Lower leg skin (tissue), 3 donors: ENCODE measurements around the gene GAST.

ENCODE experiments used
- CTCF ChIP-seq, 3 donors: fragments of 450-650 bp; IDR thresholded peaks; one replicate each; pipeline ENCODE4 v1.5.1; 2016; ENCODE audit warnings: antibody characterized with exemption in 3 of 3, mild to moderate bottlenecking in 3 of 3, moderate library complexity in 2 of 3
- POLR2A ChIP-seq, 2 donors: fragments of 450-650 bp; IDR thresholded peaks; one replicate each; pipeline ENCODE4 v1.6.1; 2016 to 2017; ENCODE audit warnings: antibody characterized with exemption in 2 of 2, mild to moderate bottlenecking in 1 of 2, moderate library complexity in 1 of 2

DNA sequence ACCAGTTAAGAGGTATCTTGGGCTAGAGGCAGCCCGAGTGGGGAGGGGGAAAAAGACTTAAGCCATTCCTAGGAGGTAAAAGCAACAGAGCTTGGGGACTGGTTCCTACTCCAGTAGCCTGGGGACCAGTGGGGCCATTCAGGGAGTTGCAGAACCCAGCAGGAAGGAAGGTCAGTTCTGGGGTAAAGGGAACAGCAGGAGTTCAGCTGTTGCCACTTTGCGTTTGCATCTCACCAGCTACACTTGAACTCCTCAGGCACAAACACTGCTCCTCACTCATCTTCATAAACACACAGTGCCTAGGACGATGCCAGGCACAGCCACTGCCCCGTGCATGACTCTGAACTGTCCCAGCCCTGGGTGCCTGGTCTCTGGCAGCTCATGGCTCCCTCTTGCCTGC lies 18.3 kb downstream of the GAST start:
- TF ChIP-seq CTCF (IDR thresholded peaks at IDR 0.05): no peak
- TF ChIP-seq POLR2A (IDR thresholded peaks at IDR 0.05): no peak
